Transverse colon (tissue), 4 donors: ENCODE measurements around the gene GNE.
"Not testable (repeated sequence)": the region's sequence is repeated elsewhere in the genome, so short reads cannot be mapped to it uniquely, and the experiment has no call there.

ENCODE experiments used
- CTCF ChIP-seq, 5 experiments: fragments of 200-600 bp in 3 of 5; fragments of 450-650 bp in 2 of 5; sonication (generic) in 3 of 5; IDR thresholded peaks; 1 replicate in 2 of 5; 2 replicates in 3 of 5; pipeline ENCODE4 v1.5.1; 2016 to 2017; ENCODE audit warnings: antibody characterized with exemption in 5 of 5, inconsistent platforms in 3 of 5, mild to moderate bottlenecking in 2 of 5, moderate library complexity in 1 of 5
- EP300 ChIP-seq: sonication (generic); formaldehyde crosslinking; IDR thresholded peaks from one replicate; pipeline ENCODE4 v1.6.1; 2017; ENCODE audit warnings: antibody characterized with exemption, low read depth
- POLR2A ChIP-seq: fragments of 450-650 bp; IDR thresholded peaks from one replicate; pipeline ENCODE4 v1.6.1; 2016; ENCODE audit warnings: antibody characterized with exemption, mild to moderate bottlenecking, moderate library complexity
- POLR2AphosphoS5 ChIP-seq, 3 donors: sonication (generic); formaldehyde crosslinking; IDR thresholded peaks; one replicate each; pipeline ENCODE4 v1.6.1; 2016; ENCODE audit warnings: antibody characterized with exemption in 3 of 3

- TF ChIP-seq CTCF (IDR thresholded peaks at IDR 0.05); POLR2A; EP300; POLR2AphosphoS5 (IDR thresholded peaks at IDR 0.05): not testable (repeated sequence)
Measured at GRCh38 chr9:36176496-36176895, 81.8 kb downstream of the GNE start.
